GM23248 (cell line): ENCODE results near the gene ADAMTSL4.

Source experiments
- EZH2 ChIP-seq: fragments of 200-600 bp; sonication (generic); IDR thresholded peaks from 2 replicates; pipeline ENCODE4 v1.6.1; 2018; ENCODE audit warnings: antibody characterized with exemption, mild to moderate bottlenecking; ENCODE audit not compliant: insufficient read depth, poor library complexity, severe bottlenecking
- EZH2phosphoT487 ChIP-seq: fragments of 200-600 bp; sonication (generic); IDR thresholded peaks from 2 replicates; pipeline ENCODE4 v1.6.1; 2018; ENCODE audit warnings: antibody characterized with exemption, moderate library complexity, mild to moderate bottlenecking, low read depth; ENCODE audit not compliant: insufficient read depth

DNA sequence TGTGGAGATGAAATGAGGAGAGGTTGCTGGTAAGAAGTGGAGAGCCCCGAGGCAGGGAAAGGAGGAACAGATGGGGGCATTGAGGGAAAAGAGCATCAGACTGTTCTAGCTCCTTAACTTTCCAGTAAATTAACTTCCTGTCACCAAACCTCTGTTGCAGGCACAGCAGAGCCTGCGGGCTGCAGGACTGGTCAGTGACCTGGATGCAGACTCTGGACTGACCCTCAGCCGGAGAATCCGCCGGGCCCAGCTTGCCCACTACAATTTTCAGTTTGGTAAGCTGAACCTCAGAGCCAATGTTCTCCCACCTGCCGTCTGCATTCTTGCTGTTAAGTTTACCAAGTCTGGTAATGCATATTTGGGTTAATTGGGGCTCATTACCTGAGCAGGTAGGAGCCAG, 43.8 kb upstream of the ADAMTSL4 start:
- TF ChIP-seq EZH2 (no peak), EZH2phosphoT487 (no peak)
